ENCODE measurements around the gene R3HCC1L. TPM values are rescaled to one million over a fixed set of nuclear protein-coding genes. Genes with fewer than 3 reads are reported as not detected.
"Not testable (repeated sequence)": the region's sequence is repeated elsewhere in the genome, so short reads cannot be mapped to it uniquely, and the experiment has no call there.

Gene R3HCC1L
- total RNA-seq, 1 experiment from 2014 or later = 16.2 TPM

- H3K4me1 ChIP-seq (ENCODE audit: insufficient read depth, low read length, poor library complexity, severe bottlenecking) = no peaks in the 10 kb centered on the region
- H3K27ac ChIP-seq (ENCODE audit: low read depth, low read length, poor library complexity, severe bottlenecking) = peak overlapping the region; percentile 94
- DNase-seq (ENCODE audit: low spot score) = no peak
- no peaks in the 10 kb centered on the region for H3K9me3 ChIP-seq (ENCODE audit: low read depth, low read length, poor library complexity, severe bottlenecking)
- H3K36me3 ChIP-seq (ENCODE audit: insufficient read depth, low read length, poor library complexity, severe bottlenecking) = no peaks in the 10 kb centered on the region
- BruUV-seq (replicated peaks) = no TSS peak
- CTCF ChIA-PET = no interaction called here
- no peaks in the 10 kb centered on the region for H3K27me3 ChIP-seq (replicated peaks; ENCODE audit: insufficient read depth, low read depth, low read length, poor library complexity)
- peak overlapping the region; percentile 93 for H3K4me3 ChIP-seq (ENCODE audit: low read depth, low read length, poor library complexity, severe bottlenecking)
- POLR2A ChIA-PET (ENCODE audit: low non-redundant PET) = no interaction called here
- TF ChIP-seq EZH2 (IDR thresholded peaks at IDR 0.05; ENCODE audit: borderline replicate concordance, low read depth, low read length, poor library complexity, severe bottlenecking) (no peak), CTCF (conservative IDR thresholded peaks at IDR 0.05; ENCODE audit: low read depth, low read length) (no peak)
- intact Hi-C loops (cut with micrococcal nuclease; ENCODE audit: unreplicated experiment) = no loop called here
These were observed 383 bp upstream of the R3HCC1L start for GRCh38 chr10:98134117-98134430.

- H3K36me3 ChIP-seq (ENCODE audit: insufficient read depth, low read length, poor library complexity, severe bottlenecking) = no peaks in the 10 kb centered on the region
- peak overlapping the region; percentile 93 for H3K4me3 ChIP-seq (ENCODE audit: low read depth, low read length, poor library complexity, severe bottlenecking)
- ChIA-PET CTCF (no interaction called here), POLR2A (ENCODE audit: low non-redundant PET) (no interaction called here)
- H3K27ac ChIP-seq (ENCODE audit: low read depth, low read length, poor library complexity, severe bottlenecking) = peak overlapping the region; percentile 94
- DNase-seq (ENCODE audit: low spot score) = no peak
- no peaks in the 10 kb centered on the region for H3K27me3 ChIP-seq (replicated peaks; ENCODE audit: insufficient read depth, low read depth, low read length, poor library complexity)
- TSS peak; percentile 63 for BruUV-seq (replicated peaks)
- intact Hi-C loops (cut with micrococcal nuclease; ENCODE audit: unreplicated experiment) = no loop called here
- H3K9me3 ChIP-seq (ENCODE audit: low read depth, low read length, poor library complexity, severe bottlenecking) = no peaks in the 10 kb centered on the region
- no peak for TF ChIP-seq CTCF (conservative IDR thresholded peaks at IDR 0.05; ENCODE audit: low read depth, low read length)
- no peak for TF ChIP-seq EZH2 (IDR thresholded peaks at IDR 0.05; ENCODE audit: borderline replicate concordance, low read depth, low read length, poor library complexity, severe bottlenecking)
- no peaks in the 10 kb centered on the region for H3K4me1 ChIP-seq (ENCODE audit: insufficient read depth, low read length, poor library complexity, severe bottlenecking)
These were observed 904 bp downstream of the R3HCC1L start for GRCh38 chr10:98135222-98135899.

GRCh38 chr10:98136775-98137174, 2.3 kb downstream of the R3HCC1L start:
- H3K27ac ChIP-seq (ENCODE audit: low read depth, low read length, poor library complexity, severe bottlenecking); DNase-seq (ENCODE audit: low spot score); BruUV-seq (replicated peaks); H3K27me3 ChIP-seq (replicated peaks; ENCODE audit: insufficient read depth, low read depth, low read length, poor library complexity); H3K4me1 ChIP-seq (ENCODE audit: insufficient read depth, low read length, poor library complexity, severe bottlenecking); H3K4me3 ChIP-seq (ENCODE audit: low read depth, low read length, poor library complexity, severe bottlenecking); intact Hi-C loops (cut with micrococcal nuclease; ENCODE audit: unreplicated experiment); H3K9me3 ChIP-seq (ENCODE audit: low read depth, low read length, poor library complexity, severe bottlenecking); POLR2A ChIA-PET (ENCODE audit: low non-redundant PET); CTCF ChIA-PET; H3K36me3 ChIP-seq (ENCODE audit: insufficient read depth, low read length, poor library complexity, severe bottlenecking): not testable (repeated sequence)

- POLR2A ChIA-PET (ENCODE audit: low non-redundant PET) = no interaction called here
These were observed 3.6 kb downstream of the R3HCC1L start for GRCh38 chr10:98138031-98138430.

More at GRCh38 chr10:98138031-98138430, 3.6 kb downstream of the R3HCC1L start:
- no peaks in the 10 kb centered on the region for H3K9me3 ChIP-seq (ENCODE audit: low read depth, low read length, poor library complexity, severe bottlenecking)
- H3K4me1 ChIP-seq (ENCODE audit: insufficient read depth, low read length, poor library complexity, severe bottlenecking) = no peaks in the 10 kb centered on the region
- CTCF ChIA-PET = no interaction called here
- H3K4me3 ChIP-seq (ENCODE audit: low read depth, low read length, poor library complexity, severe bottlenecking) = no peak overlapping the region
- no peak for DNase-seq (ENCODE audit: low spot score)
- BruUV-seq (replicated peaks) = no TSS peak
- TF ChIP-seq EZH2 (IDR thresholded peaks at IDR 0.05; ENCODE audit: borderline replicate concordance, low read depth, low read length, poor library complexity, severe bottlenecking) (no peak), CTCF (conservative IDR thresholded peaks at IDR 0.05; ENCODE audit: low read depth, low read length) (no peak)
- no peaks in the 10 kb centered on the region for H3K36me3 ChIP-seq (ENCODE audit: insufficient read depth, low read length, poor library complexity, severe bottlenecking)
- no peaks in the 10 kb centered on the region for H3K27me3 ChIP-seq (replicated peaks; ENCODE audit: insufficient read depth, low read depth, low read length, poor library complexity)
- intact Hi-C loops (cut with micrococcal nuclease; ENCODE audit: unreplicated experiment) = no loop called here
- no peak overlapping the region for H3K27ac ChIP-seq (ENCODE audit: low read depth, low read length, poor library complexity, severe bottlenecking)

Data from A673 (cell line).